ENCODE results near the gene SEMA3D.

DNA sequence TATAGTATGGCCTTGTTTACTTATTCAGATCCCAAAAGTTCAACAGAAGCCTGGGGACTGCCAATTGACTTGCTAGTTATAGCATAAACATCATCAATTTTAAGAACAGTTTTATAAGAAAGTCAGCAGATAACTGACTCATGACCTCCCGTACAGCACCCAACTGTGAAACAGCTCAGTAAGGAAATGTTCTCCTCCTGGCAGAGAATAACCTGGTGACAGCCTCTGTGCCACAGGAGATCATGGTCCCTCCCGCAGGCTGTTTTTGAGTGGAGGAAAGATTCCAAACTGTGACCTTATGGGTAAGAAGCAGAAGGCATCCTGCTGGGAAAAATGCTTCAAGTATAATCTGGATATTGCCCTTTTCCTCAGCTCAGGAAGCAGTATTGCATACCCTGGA lies 182.5 kb downstream of the SEMA3D start:
- no peak for TF ChIP-seq POLR2A (IDR thresholded peaks at IDR 0.05)
- TF ChIP-seq, protein P1, sequence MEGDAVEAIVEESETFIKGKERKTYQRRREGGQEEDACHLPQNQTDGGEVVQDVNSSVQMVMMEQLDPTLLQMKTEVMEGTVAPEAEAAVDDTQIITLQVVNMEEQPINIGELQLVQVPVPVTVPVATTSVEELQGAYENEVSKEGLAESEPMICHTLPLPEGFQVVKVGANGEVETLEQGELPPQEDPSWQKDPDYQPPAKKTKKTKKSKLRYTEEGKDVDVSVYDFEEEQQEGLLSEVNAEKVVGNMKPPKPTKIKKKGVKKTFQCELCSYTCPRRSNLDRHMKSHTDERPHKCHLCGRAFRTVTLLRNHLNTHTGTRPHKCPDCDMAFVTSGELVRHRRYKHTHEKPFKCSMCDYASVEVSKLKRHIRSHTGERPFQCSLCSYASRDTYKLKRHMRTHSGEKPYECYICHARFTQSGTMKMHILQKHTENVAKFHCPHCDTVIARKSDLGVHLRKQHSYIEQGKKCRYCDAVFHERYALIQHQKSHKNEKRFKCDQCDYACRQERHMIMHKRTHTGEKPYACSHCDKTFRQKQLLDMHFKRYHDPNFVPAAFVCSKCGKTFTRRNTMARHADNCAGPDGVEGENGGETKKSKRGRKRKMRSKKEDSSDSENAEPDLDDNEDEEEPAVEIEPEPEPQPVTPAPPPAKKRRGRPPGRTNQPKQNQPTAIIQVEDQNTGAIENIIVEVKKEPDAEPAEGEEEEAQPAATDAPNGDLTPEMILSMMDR (IDR thresholded peaks at IDR 0.05): no peak
- no peak for TF ChIP-seq POLR2AphosphoS5 (IDR thresholded peaks at IDR 0.05)

All from breast epithelium (tissue), 3 donors.